ENCODE measurements around the gene GALT.

GALT gene

GRCh38 chr9:34690983-34691935 is 44.8 kb downstream of the GALT start, which contains the start of gene CCL19:
CCL19 (minus strand) TSS chr9:34691276; CDS start chr9:34691139, 137 bp downstream.
- Histone ChIP-seq H3K4me3 (ENCODE audit: insufficient read length, low read depth) (no peak within 1 kb of the TSS), H3K36me3 (ENCODE audit: insufficient read depth, insufficient read length, low read length) (no peaks in the 10 kb centered on the region), H3K9me3 (ENCODE audit: insufficient read depth, low read length) (no peaks in the 10 kb centered on the region), H3K27me3 (ENCODE audit: insufficient read depth, insufficient read length) (no peaks in the 10 kb centered on the region), H3K4me1 (ENCODE audit: insufficient read depth, insufficient read length) (no peaks in the 10 kb centered on the region), H3K9ac (ENCODE audit: insufficient read length, low read depth) (no peak within 1 kb of the TSS)
- no peak for TF ChIP-seq ZNF274 (IDR thresholded peaks at IDR 0.05; ENCODE audit: low read depth, low read length)
- no peak for TF ChIP-seq SUZ12 (IDR thresholded peaks at IDR 0.05; ENCODE audit: extremely low read depth, insufficient read depth, insufficient read length)
- TF ChIP-seq YY1 (IDR thresholded peaks at IDR 0.05; ENCODE audit: insufficient read depth, insufficient read length): no peak
- DNase-seq (ENCODE audit: low read depth, low spot score): no peak

- no peak for DNase-seq (ENCODE audit: low read depth, low spot score)
- H3K36me3 ChIP-seq (ENCODE audit: insufficient read depth, insufficient read length, low read length): no peaks in the 10 kb centered on the region
- H3K27me3 ChIP-seq (ENCODE audit: insufficient read depth, insufficient read length): no peaks in the 10 kb centered on the region
- H3K4me1 ChIP-seq (ENCODE audit: insufficient read depth, insufficient read length): no peaks in the 10 kb centered on the region
- TF ChIP-seq YY1 (IDR thresholded peaks at IDR 0.05; ENCODE audit: insufficient read depth, insufficient read length): no peak
- TF ChIP-seq ZNF274 (IDR thresholded peaks at IDR 0.05; ENCODE audit: low read depth, low read length): no peak
- TF ChIP-seq SUZ12 (IDR thresholded peaks at IDR 0.05; ENCODE audit: extremely low read depth, insufficient read depth, insufficient read length): no peak
- H3K4me3 ChIP-seq (ENCODE audit: insufficient read length, low read depth): no peak overlapping the region
- no peak overlapping the region for H3K9ac ChIP-seq (ENCODE audit: insufficient read length, low read depth)
- H3K9me3 ChIP-seq (ENCODE audit: insufficient read depth, low read length): no peaks in the 10 kb centered on the region
These were observed 45.5 kb downstream of the GALT start for GRCh38 chr9:34691936-34692315.

- Histone ChIP-seq H3K36me3 (ENCODE audit: insufficient read depth, insufficient read length, low read length) (no peaks in the 10 kb centered on the region), H3K4me1 (ENCODE audit: insufficient read depth, insufficient read length) (no peaks in the 10 kb centered on the region), H3K9ac (ENCODE audit: insufficient read length, low read depth) (no peak overlapping the region), H3K27me3 (ENCODE audit: insufficient read depth, insufficient read length) (no peaks in the 10 kb centered on the region), H3K4me3 (ENCODE audit: insufficient read length, low read depth) (no peak overlapping the region), H3K9me3 (ENCODE audit: insufficient read depth, low read length) (no peaks in the 10 kb centered on the region)
- no peak for DNase-seq (ENCODE audit: low read depth, low spot score)
- TF ChIP-seq SUZ12 (IDR thresholded peaks at IDR 0.05; ENCODE audit: extremely low read depth, insufficient read depth, insufficient read length): no peak
- no peak for TF ChIP-seq YY1 (IDR thresholded peaks at IDR 0.05; ENCODE audit: insufficient read depth, insufficient read length)
- TF ChIP-seq ZNF274 (IDR thresholded peaks at IDR 0.05; ENCODE audit: low read depth, low read length): no peak
These were observed 47.1 kb downstream of the GALT start for GRCh38 chr9:34693560-34693959.

- Histone ChIP-seq H3K9ac (ENCODE audit: insufficient read length, low read depth) (no peak overlapping the region), H3K4me3 (ENCODE audit: insufficient read length, low read depth) (no peak overlapping the region), H3K4me1 (ENCODE audit: insufficient read depth, insufficient read length) (no peaks in the 10 kb centered on the region), H3K36me3 (ENCODE audit: insufficient read depth, insufficient read length, low read length) (no peaks in the 10 kb centered on the region), H3K9me3 (ENCODE audit: insufficient read depth, low read length) (no peaks in the 10 kb centered on the region), H3K27me3 (ENCODE audit: insufficient read depth, insufficient read length) (peaks cover 12% of the 10 kb centered on the region)
- TF ChIP-seq ZNF274 (IDR thresholded peaks at IDR 0.05; ENCODE audit: low read depth, low read length) (no peak), SUZ12 (IDR thresholded peaks at IDR 0.05; ENCODE audit: extremely low read depth, insufficient read depth, insufficient read length) (no peak)
- no peak for DNase-seq (ENCODE audit: low read depth, low spot score)
These were observed 48.3 kb downstream of the GALT start for GRCh38 chr9:34694811-34695210.

Data from NT2/D1 (cell line).